Measurements from ENCODE around the gene ADAM10. TPM values are rescaled to one million over a fixed set of nuclear protein-coding genes. Genes with fewer than 3 reads are reported as not detected.

ADAM10 gene
- total RNA-seq, 1 experiment from 2014 or later, result 159 TPM

GRCh38 chr15:58762285-58762684 lies 12.8 kb upstream of the ADAM10 start:
- no peak overlapping the region for H2BK12ac ChIP-seq (ENCODE audit: insufficient read length, low read depth, low read length)
- H3K56ac ChIP-seq (ENCODE audit: insufficient read length, low read depth, low read length), result no peak overlapping the region
- 0 out of 4 replicates have a peak, but pooled peaks cover 0 to 4% of the 10 kb centered on the region in 2 experiments for H3K4me1 Mint-ChIP-seq
- H3K79me1 ChIP-seq (ENCODE audit: insufficient read depth, low read depth, low read length, poor library complexity, severe bottlenecking), result no peaks in the 10 kb centered on the region
- no peak overlapping the region for H4K8ac ChIP-seq (replicated peaks; ENCODE audit: insufficient read length, low read depth, low read length)
- no peak overlapping the region for H3K23ac ChIP-seq (ENCODE audit: insufficient read length, low read depth, low read length)
- no peaks in the 10 kb centered on the region for H3K4me1 ChIP-seq (ENCODE audit: insufficient read depth, low read length)
- H2BK15ac ChIP-seq (ENCODE audit: low read depth, low read length), result no peak overlapping the region
- H2BK20ac ChIP-seq (ENCODE audit: low read depth, low read length, poor library complexity, severe bottlenecking), result no peak overlapping the region
- H3K9me3 ChIP-seq (ENCODE audit: control insufficient read depth, low read depth, low read length), result no peaks in the 10 kb centered on the region
- no peaks in the 10 kb centered on the region for H3K79me2 ChIP-seq (ENCODE audit: insufficient read depth, low read length)
- no peaks in the 10 kb centered on the region for H3K27me3 Mint-ChIP-seq (ENCODE audit: low read depth)
- H4K5ac ChIP-seq (ENCODE audit: insufficient read length, low read depth, low read length), result no peak overlapping the region
- no peak overlapping the region for H4K91ac ChIP-seq (ENCODE audit: insufficient read length, low read depth, low read length)
- H3T11ph ChIP-seq (ENCODE audit: low read length), result no peak overlapping the region
- no peak overlapping the region for H2AFZ ChIP-seq (ENCODE audit: low read length)
- no peak for TF ChIP-seq CTCF (conservative IDR thresholded peaks at IDR 0.05)
- H2BK5ac ChIP-seq (ENCODE audit: insufficient read length, low read length), result no peak overlapping the region
- no peak overlapping the region for H3K27ac Mint-ChIP-seq
- H2BK120ac ChIP-seq (ENCODE audit: low read depth, low read length, poor library complexity, severe bottlenecking), result no peak overlapping the region
- H3K27me3 ChIP-seq (ENCODE audit: insufficient read depth, low read length), result no peaks in the 10 kb centered on the region
- H4K20me1 ChIP-seq (ENCODE audit: control insufficient read depth, insufficient read depth, insufficient read length), result no peaks in the 10 kb centered on the region
- no peak overlapping the region for H2AK5ac ChIP-seq (ENCODE audit: insufficient read length, low read length)
- no peak overlapping the region for H3K14ac ChIP-seq (ENCODE audit: insufficient read depth, low read length)
- H3K23me2 ChIP-seq (ENCODE audit: insufficient read length, low read depth, low read length, poor library complexity, severe bottlenecking), result no peaks in the 10 kb centered on the region
- no peak overlapping the region for H3K4me3 Mint-ChIP-seq
- H3K4me2 ChIP-seq (ENCODE audit: insufficient read depth, insufficient read length, low read length), result no peak overlapping the region
- no peak overlapping the region for H3K27ac ChIP-seq (ENCODE audit: insufficient read length, low read depth, low read length)
- no peak overlapping the region for H3K9ac ChIP-seq (ENCODE audit: extremely low read depth, insufficient read length, low read length)
- no peak overlapping the region for H3K4ac ChIP-seq (ENCODE audit: low read depth, low read length)
- H3K18ac ChIP-seq (ENCODE audit: insufficient read length, low read depth, low read length), result no peak overlapping the region
- H3K9me3 Mint-ChIP-seq, result peaks cover 9 to 10% of the 10 kb centered on the region in 2 experiments; a peak in 4 of 5 replicates
- peaks cover 0 to 6% (median 6%) of the 10 kb centered on the region in 3 experiments; a peak in 4 of 7 replicates for H3K36me3 Mint-ChIP-seq (ENCODE audit: insufficient read depth in 1 of 3, low read depth in 3 of 3)
- no peak for DNase-seq

Data from H9 (cell line).